Stimulated activated naive CD4-positive, alpha-beta T cell (primary cell): ENCODE results near the gene MTX3.

Source experiments
- DNase-seq, 6 experiments: peaks; one replicate each; lab custom pipeline; 2025; lab: John Stamatoyannopoulos, UW

Gene MTX3

GRCh38 chr5:79934681-79935080, 56.4 kb downstream of the MTX3 start:
- DNase-seq, result no peak

- DNase-seq, result no peak
These were observed 58.3 kb downstream of the MTX3 start for GRCh38 chr5:79932510-79933504.

- DNase-seq, result no peak
These were observed 59.2 kb downstream of the MTX3 start for GRCh38 chr5:79931866-79932265.

GRCh38 chr5:79931409-79931808, 59.7 kb downstream of the MTX3 start:
- DNase-seq, result no peak

- no peak for DNase-seq
These were observed 62.0 kb downstream of the MTX3 start for GRCh38 chr5:79929095-79929494.
